NCI-H1436 treated with DMSO at 0.1 percent for 48 hours (cell line): ENCODE results near the gene HOXA7.

Experiments
- DNase-seq: peaks from one replicate; lab custom pipeline; 2025; lab: John Stamatoyannopoulos, UW

Gene HOXA7

DNA sequence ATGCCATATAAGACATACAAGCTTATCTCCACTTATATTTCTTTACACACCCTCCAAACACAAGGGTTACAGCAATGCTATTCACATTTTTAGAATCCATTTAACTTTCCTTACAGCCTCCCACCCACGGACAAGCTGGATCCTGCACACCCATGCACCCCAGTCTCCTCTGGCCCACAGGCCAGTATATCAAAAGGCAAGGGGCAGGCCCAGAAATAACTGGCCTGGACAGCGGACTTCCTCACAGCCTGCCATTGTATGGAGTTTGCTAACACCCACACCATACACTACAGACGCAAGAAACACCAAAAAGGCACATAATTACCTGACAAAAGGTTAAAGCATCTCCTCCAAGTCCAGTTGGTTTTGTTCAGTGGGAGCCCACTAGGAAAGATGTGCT lies 37.9 kb downstream of the HOXA7 start:
- DNase-seq: no peak

DNA sequence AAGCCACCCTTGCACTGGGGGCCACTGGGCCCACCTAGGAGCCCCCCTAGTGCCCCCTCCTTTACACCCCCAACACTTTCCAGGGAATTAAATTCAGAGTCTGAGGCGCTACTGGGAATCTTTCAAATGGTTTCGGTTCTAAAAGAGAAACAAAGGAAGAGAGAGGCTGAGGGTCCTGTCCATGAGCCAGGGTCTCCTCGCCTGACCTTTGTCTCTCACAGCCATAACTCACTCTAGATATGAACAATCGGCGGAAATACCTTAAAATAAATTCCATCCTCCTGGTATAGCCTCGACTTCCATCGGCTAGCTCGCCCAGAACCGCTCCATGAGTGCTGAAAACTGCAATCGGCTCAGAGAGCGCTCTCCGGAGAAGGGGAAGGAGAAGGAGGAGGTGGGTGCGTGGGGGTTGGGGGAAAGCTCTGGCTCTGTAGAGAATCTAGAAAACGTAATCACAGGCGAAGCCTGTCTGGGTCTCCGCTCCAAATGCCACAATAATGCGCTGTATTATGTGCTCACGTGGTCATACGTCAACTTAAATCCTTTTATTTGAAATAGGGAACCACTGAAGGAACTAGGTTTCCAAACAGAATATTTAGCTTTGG lies 38.5 kb downstream of the HOXA7 start:
- DNase-seq: no peak

DNA sequence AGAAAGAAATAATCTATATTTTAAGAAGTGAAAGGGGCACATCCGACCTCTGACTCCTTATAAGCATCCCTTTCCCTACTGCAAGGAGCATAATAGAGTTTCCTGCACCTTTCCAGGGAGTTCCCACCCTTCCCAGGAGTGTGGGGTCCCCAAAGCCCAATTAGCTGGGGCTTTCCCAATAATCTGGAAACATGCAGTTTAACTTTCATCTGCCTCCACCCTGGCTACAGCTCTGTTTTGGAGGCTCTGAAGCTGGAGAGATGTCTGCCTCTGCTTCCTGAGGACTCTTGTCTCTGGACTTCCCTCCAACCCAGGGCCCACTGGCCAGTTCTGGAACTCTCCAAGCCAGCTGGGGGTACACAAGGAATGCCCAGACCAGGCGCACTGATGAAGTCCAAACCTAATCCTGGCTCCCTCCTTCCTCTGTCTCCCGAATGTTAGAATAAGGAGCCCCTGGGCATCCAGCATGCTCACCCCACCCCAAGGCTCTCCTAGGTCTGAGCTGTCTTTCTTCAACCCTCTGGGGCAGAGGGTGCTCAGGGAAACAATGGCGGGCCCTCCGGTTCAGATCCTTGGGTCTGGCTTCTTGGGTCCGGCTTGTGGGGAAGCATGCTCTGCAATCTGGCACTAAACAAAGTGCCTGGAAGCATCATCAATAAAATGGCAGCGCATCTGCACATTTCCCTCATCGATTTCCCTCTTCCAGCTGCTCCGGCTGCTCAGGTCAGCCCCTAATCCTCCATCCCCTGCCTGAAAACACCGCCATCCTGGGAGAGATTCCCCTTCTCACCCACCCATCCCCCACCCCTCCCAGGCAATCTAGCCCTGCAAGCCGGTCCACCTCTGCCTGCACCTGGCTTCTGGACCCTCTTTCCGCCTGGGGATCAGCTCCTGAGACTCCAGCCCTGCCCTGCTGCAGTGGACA lies 39.3 kb downstream of the HOXA7 start:
- no peak for DNase-seq

GRCh38 chr7:27116031-27116961 lies 40.2 kb downstream of the HOXA7 start:
- no peak for DNase-seq

DNA sequence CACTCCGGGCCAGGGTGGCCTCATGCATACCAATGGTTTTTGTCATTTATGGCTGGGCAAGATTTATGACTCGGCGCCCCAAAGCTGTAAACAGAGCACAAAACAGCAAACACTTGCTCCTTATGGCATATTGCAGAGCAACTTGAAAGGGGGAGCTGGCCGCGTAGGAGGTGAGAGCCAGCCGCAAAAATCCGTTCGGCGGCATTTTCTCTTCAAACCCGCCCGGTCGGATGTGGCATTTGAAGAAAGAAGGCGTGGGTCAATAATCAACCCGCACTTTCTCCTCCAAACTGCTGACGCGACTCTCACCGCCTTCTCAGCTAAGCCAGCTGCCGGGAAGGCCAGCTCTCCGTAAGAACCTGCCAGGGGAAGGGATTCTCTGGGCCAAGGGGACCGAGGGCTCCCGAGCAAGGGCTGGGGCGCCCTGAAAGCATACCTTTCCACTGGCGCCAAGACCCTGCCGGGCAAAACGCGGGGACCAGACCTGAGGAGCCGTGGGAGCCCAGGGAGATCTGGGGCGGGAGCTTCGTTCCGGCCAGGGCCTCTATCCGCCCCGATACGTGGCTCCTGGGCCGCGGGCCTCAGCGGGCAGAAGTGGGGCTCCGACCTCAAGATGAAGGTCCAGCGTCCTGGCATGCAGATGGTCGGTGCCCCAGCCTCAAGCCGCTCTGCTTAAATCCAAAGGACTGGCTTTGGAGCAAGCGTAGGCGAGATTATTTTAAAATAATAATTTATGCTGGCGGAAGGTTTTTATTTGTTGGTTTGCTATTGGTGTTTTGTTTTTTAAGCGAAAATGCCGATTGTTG lies 41.1 kb downstream of the HOXA7 start:
- DNase-seq: no peak

- DNase-seq: no peak
Measured at GRCh38 chr7:27114881-27115220, 41.6 kb downstream of the HOXA7 start.

GRCh38 chr7:27113991-27114769 lies 42.3 kb downstream of the HOXA7 start:
- no peak for DNase-seq

DNA sequence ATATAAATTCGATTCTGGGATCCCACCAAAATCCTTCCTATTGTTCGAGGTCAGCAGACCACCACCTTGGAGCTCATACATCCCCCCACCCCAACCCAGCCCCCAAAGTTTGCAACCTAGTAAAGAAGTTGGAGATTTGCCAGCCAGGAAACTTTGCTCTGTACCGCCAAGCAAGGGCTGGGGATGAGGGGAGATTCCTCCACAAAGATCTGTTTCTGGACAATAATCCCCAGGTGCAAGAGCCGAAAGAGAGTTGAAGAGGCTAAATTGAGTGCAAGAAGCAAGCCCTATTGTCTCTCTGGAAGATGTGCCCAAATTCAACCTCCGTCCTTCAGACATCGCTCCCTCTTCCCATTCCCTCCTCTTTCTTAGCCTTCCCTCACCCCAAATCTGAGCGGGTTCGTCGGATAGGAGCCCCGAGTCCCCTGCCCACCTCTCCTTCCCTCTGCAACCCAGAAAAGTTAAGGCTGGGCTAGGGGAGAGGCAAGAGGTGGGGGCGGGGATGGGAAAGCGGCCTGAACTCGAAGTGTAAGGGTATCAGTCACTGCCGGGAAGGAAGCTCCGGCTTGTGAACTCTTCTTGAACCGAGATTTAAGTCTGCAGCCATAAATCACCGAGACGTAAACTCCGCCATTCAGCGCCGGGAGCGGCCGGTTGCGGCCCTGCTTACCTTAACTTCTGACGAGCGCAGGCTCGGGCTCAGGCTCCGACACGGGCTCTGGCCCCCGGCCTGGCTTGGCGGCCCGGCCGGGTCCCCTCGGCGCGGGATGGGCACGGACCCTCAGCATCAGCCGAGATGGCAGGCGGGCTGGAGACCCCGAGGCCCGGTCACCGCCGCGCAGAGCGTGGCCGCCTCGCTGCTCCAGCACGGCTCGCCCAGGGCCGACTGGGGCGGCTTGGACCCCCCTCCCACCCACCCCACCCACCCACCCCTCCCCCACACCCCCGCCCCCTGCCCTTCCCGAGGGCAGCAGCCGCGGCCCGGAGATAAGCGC lies 43.2 kb downstream of the HOXA7 start:
- DNase-seq: no peak

DNA sequence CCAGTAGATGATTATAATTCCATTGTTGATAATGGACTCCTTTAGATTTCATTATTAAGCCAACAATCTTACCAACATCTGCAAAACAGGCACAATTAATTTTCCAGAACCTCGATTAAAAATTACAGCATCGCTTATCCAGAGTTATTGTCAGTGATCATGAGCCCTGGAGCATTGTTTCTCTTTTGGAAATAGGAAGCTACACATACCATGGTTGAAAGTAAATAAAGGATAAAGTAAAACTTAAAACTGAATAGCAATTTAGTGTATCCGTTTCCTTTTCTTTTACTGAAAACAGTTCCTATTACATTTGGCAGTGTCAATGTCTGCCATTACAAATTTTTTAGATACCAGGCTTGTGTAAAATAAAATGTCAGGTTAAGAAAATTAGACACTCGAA lies 44.1 kb downstream of the HOXA7 start:
- no peak for DNase-seq

- no peak for DNase-seq
Measured at GRCh38 chr7:27111751-27112277, 44.7 kb downstream of the HOXA7 start.

DNA sequence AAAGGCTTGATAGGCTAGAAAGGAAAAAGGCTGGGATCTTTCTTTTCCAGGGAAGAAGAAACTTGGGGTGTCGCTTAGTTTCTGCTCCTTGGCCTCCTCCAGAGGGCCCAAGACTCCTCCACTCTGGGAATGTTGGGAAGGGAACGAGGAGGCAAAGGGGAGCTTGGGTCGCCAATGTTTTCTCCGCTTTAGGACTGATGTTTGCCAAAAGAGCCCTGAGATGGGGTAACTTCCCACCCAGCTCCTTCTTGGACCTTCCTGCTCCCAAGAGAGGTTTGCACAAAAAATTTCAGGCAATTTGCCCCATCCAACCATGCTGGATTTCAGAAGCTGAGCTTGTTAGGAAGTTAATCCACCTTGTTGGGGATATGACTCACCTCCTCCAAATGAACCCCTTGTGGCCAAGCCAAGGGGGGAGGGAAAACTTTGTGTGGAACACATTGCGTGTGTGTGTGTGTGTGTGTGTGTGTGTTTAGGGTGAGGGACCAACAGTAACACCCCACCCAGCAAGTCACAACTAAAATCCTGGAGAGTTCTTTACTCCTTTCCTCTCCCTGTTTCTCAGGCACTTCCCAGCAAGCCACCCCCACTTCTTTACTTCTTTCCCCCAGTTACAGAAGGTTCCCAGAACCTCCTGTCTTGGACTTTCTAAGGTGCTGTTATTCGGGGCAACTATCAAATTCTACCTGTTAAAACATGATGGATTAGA lies 45.3 kb downstream of the HOXA7 start:
- no peak for DNase-seq

DNA sequence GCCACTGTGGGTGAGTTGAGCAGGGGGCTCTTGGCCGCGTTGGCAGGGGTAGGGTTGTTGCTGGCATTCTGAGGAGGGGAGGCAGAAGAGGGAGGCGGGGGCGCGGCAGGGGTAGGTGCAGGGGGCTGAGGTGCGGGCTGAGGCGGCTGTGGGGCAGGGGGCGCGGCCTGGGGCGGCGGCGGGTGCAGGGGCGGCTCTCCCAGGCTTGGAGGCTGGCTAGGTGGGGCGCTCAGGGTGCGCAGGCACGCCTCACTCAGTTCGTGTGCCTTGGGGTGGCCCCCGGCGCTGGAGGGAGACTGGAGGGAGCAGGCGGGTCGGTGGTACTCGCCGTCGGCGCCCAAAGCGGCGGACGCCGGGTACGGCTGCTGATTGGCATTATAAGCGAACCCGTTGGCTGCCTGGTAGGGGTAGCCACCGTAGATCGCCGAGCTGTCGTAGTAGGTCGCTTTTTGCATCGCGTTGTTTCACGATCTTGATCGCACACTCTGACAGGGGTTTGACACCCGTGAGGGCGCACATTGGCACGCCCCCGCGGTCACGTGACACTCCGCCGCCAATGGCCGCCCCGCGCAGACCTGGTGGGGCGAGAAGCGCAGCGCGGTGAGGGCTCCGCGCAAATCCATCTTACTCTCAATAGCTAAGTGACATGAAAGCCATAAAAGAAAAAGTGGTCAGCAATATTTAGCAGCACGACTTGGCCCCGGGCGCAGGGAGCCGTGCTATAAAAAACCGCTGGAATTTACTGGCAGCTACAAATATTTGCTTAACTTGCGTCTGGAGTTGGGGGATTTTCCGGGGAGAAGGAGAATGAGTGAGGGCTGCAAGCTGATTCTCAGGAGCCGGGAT lies 46.1 kb downstream of the HOXA7 start:
- no peak for DNase-seq

GRCh38 chr7:27109466-27110185 lies 46.8 kb downstream of the HOXA7 start:
- no peak for DNase-seq

DNA sequence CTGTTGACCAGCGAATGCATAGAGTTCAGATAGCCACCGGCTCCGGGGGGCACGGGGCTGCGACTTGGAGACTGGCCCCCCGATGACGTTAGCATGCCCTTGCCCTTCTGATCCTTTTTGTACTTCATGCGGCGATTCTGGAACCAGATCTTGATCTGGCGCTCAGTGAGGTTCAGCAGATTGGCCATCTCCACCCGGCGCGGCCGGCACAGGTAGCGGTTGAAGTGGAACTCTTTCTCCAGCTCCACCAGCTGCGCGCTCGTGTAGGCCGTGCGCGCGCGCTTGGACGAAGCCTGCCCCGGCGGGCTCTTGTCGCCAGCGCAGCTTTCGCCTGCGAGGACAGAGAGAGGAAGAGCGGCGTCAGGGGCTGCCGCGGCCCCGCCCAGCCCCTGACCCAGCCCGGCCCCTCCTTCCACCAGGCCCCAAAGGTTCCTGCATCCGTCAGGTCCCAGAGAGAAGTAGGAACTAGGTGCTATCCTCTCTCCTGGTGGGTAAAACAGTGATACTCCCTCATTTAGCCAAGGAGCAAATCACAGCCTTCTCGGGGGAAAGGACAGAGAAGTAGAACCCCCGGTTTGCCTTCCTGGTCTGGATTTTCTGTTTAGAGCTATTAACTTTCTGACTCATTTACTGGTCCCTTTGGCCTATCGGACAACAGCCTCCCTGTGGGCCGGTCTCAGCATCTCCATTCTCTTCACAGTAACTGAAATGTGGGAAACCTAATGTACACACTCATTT lies 47.9 kb downstream of the HOXA7 start:
- no peak for DNase-seq

GRCh38 chr7:27107391-27108381 lies 48.8 kb downstream of the HOXA7 start:
- no peak for DNase-seq
